Measurements from ENCODE around the gene MEIOB.

DNA sequence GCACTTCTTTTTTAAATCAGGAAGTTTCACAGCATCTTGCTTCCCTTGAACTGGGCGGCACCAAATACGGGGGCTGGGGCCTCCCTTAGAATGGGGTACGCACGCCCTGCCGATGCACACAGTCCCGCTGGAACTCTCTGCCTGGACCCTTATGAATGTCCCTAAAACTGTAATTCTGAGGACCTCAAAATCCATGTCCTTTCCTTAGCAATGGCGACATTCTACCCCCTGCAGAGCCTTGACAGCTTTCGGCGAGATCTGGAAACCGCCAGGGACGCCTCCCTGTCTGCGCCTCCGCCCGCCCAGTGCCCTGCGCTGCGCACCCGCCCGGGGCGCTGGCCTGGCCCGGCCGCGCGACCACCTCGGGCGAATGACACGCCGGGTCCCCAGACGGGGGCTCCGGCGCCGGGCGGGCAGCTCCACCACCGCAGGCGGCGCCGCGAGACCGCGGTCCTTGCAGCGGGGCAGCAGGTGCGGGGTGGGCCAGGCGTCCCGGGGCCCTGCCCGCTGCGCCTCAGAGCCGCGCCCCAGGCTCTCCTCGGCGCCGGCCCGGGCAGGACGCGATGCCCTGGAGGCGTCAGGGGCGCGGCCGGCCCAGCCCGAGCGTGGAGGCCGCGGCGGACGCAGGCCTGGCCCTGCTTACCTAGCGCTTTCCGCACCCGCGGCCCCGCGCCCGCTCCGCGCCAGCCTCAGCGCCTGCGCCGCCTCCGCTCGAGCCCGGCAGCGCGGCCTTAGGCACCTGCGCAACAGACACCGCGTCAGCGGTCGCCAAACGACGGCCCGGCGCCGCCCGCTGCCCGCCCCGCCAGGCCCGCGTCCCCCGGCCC, 45.9 kb downstream of the MEIOB start:
- TF ChIP-seq POLR2A (IDR thresholded peaks at IDR 0.05; ENCODE audit: low read length) (no peak), GATA1 (IDR thresholded peaks at IDR 0.05; ENCODE audit: low read depth, low read length) (no peak)

All from erythroblast (primary cell).